Colonic mucosa (tissue), 4 donors: ENCODE measurements around the gene BIRC2. TPM values are rescaled to one million over a fixed set of nuclear protein-coding genes. Genes with fewer than 3 reads are reported as not detected.

Source experiments
- DNase-seq: peaks from one replicate; pipeline ENCODE4 v3.0.0-alpha.2; 2020
- H3K27ac ChIP-seq: fragments of 200-600 bp; one replicate; pipeline ENCODE4 v1.8.0; 2021
- H3K27me3 ChIP-seq: fragments of 200-600 bp; one replicate; pipeline ENCODE4 v1.8.0; 2021
- H3K36me3 ChIP-seq: fragments of 200-600 bp; one replicate; pipeline ENCODE4 v1.8.0; 2021
- H3K4me1 ChIP-seq: fragments of 200-600 bp; one replicate; pipeline ENCODE4 v1.8.0; 2021; ENCODE audit warnings: mild to moderate bottlenecking
- H3K4me3 ChIP-seq: fragments of 200-600 bp; one replicate; pipeline ENCODE4 v1.8.0; 2021
- H3K9ac ChIP-seq, 2 donors: one replicate each; pipeline ENCODE4 v1.7.0; 2013; ENCODE audit warnings: control low read depth in 2 of 2, low read depth in 2 of 2, low read length in 2 of 2
- H3K9me3 ChIP-seq: fragments of 200-600 bp; one replicate; pipeline ENCODE4 v1.8.0; 2021
- intact Hi-C: fragments of 100-400 bp; cut with DNase I; formaldehyde crosslinking; loops from one replicate; pipeline ENCODE4 v1.14.1; 2022
- total RNA-seq, 2 donors: library from RNA; stranded (reverse); fragmentation: NEBNext Ultra II Directional in 1 of 2; extraction: Animal tissue kit (Norgen Biotek cat#: 25700) in 1 of 2; gene quantifications; one replicate each; pipeline ENCODE4 v1.2.1, GENCODE V29; 2021
- TF ChIP-seq, protein P1 (sequence below): fragments of 200-600 bp; IDR thresholded peaks from one replicate; pipeline ENCODE4 v1.8.0; 2022; ENCODE audit warnings: antibody characterized with exemption, mild to moderate bottlenecking
- donor health status: healthy.
- donor health status: DM: no; HTN: no; CAD: no.
- donor health status: DM: no; HTN: no; CAD: no.

BIRC2 gene
- total RNA-seq, 2 donors from 2014 or later, result 34.1 to 59.5 TPM

DNA sequence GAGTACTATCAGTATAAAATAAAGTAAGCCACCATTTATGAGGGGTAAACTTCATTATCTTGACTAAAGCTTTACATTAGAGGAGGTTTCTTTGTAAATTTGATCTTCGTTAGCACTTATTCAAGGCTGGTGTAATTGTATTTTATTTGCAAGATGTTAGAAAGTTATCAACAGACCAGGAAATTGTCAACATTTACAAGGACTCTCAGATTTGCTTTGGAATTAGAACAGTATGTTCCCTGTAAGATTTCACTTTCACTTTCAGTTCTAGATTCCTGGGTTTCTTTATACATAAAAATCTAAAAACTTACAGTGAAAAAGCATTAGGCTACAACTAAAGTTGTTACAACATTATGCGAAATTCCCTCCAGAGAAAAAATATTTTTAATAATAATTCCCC, 34.3 kb upstream of the BIRC2 start:
- peaks cover 9% of the 10 kb centered on the region for H3K4me1 ChIP-seq
- H3K9ac ChIP-seq, result no peak overlapping the region
- H3K9me3 ChIP-seq, result no peaks in the 10 kb centered on the region
- no peaks in the 10 kb centered on the region for H3K27me3 ChIP-seq
- intact Hi-C loops, result no loop called here
- DNase-seq, result no peak
- TF ChIP-seq, protein P1, sequence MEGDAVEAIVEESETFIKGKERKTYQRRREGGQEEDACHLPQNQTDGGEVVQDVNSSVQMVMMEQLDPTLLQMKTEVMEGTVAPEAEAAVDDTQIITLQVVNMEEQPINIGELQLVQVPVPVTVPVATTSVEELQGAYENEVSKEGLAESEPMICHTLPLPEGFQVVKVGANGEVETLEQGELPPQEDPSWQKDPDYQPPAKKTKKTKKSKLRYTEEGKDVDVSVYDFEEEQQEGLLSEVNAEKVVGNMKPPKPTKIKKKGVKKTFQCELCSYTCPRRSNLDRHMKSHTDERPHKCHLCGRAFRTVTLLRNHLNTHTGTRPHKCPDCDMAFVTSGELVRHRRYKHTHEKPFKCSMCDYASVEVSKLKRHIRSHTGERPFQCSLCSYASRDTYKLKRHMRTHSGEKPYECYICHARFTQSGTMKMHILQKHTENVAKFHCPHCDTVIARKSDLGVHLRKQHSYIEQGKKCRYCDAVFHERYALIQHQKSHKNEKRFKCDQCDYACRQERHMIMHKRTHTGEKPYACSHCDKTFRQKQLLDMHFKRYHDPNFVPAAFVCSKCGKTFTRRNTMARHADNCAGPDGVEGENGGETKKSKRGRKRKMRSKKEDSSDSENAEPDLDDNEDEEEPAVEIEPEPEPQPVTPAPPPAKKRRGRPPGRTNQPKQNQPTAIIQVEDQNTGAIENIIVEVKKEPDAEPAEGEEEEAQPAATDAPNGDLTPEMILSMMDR, result no peak
- no peak overlapping the region for H3K4me3 ChIP-seq
- peak overlapping the region; percentile 58 for H3K27ac ChIP-seq
- H3K36me3 ChIP-seq, result no peaks in the 10 kb centered on the region

DNA sequence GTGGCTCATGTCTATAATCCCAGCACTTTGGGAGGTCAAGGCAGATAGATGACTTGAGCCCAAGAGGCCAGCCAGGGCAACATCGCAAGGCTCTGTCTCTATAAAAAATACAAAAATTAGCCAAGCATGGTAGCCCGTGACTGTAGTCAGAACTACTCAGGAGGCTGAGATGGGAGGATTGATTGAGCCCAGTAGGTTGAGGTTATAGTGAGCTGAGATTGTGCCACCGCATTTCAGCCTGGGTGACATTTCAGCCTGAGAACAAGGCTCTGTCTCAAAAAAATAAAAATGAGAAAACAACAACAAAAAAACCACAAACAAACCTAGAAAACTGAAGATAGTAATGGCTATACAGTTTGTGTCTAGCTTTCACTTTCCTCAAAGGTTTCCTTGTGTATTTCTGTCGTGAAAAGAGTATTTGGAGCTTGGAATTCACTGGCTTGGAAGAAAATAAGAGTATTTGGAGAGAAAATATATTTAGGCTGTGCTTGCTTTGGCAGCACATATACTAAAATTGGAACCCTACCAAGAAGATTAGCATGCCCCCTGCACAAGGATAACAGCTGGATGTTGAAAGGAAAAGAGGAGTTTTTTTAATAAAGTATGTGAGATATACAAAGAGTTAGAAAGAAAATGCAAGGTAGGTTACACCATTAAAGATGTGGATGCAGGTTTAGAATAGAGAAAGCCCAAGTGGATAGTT, 33.6 kb upstream of the BIRC2 start:
- Histone ChIP-seq H3K9ac (peak overlapping the region in 1 of 2 donors; percentile 14), H3K9me3 (no peaks in the 10 kb centered on the region), H3K27ac (peak overlapping the region; percentile 58), H3K36me3 (no peaks in the 10 kb centered on the region), H3K27me3 (no peaks in the 10 kb centered on the region), H3K4me3 (no peak overlapping the region), H3K4me1 (peaks cover 9% of the 10 kb centered on the region)
- intact Hi-C loops, result no loop called here
- TF ChIP-seq, protein P1, result no peak
- no peak for DNase-seq

DNA sequence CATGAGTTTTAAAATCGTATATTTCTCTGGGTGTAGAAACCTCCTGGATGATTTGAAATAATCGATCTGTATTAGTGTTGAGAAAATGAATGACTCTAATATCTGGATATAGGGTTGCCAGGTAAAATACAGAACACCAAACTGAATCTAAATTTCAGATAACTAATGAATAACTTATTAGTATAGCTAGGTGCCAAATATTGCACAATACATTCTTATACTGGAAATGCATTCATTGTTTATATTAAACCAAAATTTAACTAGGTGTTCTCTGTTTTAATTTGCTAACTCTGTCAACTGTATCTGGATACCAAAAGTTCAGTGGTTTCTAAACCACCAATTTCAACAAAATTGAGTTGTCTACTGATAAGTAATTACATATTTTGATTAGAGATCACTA, 32.2 kb upstream of the BIRC2 start:
- Histone ChIP-seq H3K9me3 (no peaks in the 10 kb centered on the region), H3K27me3 (no peaks in the 10 kb centered on the region), H3K27ac (no peak overlapping the region), H3K4me3 (no peak overlapping the region), H3K36me3 (no peaks in the 10 kb centered on the region), H3K4me1 (peaks cover 9% of the 10 kb centered on the region), H3K9ac (no peak overlapping the region)
- TF ChIP-seq, protein P1, result no peak
- intact Hi-C loops, result no loop called here
- no peak for DNase-seq

DNA sequence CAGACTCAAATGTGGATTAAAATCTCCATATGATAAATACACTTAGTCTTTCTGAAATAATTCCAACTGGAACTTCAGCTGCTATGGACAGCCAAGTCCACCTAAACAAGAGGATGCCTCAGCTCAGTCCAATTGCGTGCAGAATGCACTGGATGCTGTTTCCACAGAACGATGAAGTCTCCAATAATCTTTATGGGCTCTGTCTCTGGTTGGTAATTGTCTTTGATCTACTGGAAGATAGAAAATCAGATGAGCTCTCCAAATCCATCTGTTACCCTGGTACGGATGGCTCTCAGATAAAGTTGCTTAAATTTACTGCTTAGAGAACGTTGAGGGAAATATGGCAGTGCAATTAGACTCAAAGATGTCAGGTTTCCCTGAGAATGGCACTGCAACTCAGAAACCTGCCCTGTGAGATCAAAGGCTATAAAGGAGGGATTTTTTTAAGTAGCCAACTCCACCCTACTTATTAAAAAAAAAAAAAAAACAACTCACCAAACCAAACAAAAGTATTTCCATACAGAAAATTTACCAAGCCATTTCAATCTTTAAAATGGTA, 30.6 kb upstream of the BIRC2 start:
- Histone ChIP-seq H3K4me1 (peaks cover 9% of the 10 kb centered on the region), H3K4me3 (peak overlapping the region; percentile 46), H3K36me3 (no peaks in the 10 kb centered on the region), H3K27me3 (no peaks in the 10 kb centered on the region), H3K27ac (peak overlapping the region; percentile 85), H3K9me3 (no peaks in the 10 kb centered on the region), H3K9ac (peak overlapping the region in 1 of 2 donors; percentile 73)
- no peak for DNase-seq
- intact Hi-C loops, result no loop called here
- TF ChIP-seq, protein P1, result no peak

DNA sequence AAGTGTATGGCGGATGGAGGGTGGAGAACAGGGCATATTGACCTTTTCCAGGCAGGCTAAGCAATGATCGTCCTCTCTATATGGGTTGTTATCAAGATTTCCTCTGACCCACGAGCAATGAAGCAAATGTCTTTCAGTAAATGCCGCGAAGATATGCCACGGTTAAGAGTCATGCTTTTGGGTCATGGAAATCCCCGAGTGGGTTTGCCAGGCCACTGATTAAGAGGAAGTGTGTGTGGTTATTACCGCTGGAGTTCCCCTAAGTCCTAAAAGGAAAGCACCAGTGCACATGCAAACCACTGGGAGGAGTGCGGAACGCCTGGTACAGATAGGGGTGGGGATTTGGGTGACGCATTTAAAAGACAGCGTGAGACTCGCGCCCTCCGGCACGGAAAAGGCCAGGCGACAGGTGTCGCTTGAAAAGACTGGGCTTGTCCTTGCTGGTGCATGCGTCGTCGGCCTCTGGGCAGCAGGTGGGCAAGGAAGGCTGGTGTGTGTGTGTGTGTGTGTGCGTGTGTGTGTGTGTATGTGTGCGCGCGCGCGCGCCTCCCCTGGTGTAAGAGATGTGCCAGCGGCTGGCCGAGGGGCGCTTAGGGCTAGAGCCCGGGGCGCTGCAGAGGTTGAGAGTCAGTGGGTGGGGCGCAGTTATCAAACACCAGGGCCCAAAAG, 29.8 kb upstream of the BIRC2 start, which contains the start of gene BIRC3:
Gene BIRC3 (plus strand): TSS at position 386 of the 669 bp plus-strand sequence. CDS start 7,026 bp downstream, outside the sequence.
- Histone ChIP-seq H3K9ac (peak within 1 kb of the TSS; percentile 85 to 86), H3K36me3 (no peaks in the 10 kb centered on the region), H3K4me1 (peaks cover 9% of the 10 kb centered on the region), H3K27me3 (no peaks in the 10 kb centered on the region), H3K27ac (peak within 1 kb of the TSS; percentile 85), H3K4me3 (peak within 1 kb of the TSS; percentile 46), H3K9me3 (no peaks in the 10 kb centered on the region)
- TF ChIP-seq, protein P1, result peak; percentile 26
- DNase-seq, result peak; percentile 92
- intact Hi-C loops, result no loop called here
